CD4-positive, alpha-beta T cell treated with Interferon gamma for 1 hour (primary cell): ENCODE results near the gene LDLRAD4.

Experiments used
- DNase-seq: peaks from one replicate; pipeline ENCODE4 v3.0.0-alpha.2; 2020

Gene LDLRAD4

DNA sequence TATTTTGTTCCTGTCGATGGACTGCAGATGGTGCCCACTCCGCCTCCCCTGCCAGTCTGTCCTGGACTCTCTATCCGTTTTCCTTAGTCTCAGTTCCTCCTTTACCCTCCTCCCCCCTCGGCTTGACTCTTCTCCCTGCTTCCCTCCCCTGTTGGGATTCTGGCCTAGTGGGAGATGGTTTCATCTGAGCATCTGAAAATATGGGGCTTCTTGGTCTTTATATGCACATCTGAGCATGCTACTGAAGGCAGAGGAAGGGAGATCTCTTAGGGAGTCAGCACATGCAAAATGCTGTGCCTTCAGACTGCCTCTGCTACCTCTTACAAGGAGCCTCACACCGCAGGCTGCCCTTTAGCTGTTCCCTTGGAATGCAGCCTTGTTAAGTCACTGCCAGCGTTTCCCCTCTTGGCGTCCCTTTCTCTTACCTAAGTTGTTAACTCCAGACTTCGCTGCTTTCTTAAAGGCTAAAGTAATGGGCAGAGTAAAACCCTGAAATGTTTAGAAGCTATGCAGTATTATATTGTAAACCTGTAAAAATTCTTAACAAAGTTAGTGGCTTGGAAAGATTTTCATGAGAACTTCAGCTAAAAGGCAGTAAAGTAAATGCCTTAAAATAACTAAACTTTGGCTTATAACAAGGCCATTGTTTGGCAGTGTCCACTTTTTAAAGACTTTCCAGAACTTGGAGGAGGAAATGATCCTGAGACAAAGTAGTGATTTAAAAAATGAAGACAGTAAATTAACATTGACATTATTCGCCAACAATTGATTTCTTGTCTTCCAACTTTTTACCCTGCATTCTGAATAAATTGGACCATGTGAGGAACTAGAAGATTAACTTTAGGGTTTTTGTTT lies 49.8 kb downstream of the LDLRAD4 start:
- no peak for DNase-seq

DNA sequence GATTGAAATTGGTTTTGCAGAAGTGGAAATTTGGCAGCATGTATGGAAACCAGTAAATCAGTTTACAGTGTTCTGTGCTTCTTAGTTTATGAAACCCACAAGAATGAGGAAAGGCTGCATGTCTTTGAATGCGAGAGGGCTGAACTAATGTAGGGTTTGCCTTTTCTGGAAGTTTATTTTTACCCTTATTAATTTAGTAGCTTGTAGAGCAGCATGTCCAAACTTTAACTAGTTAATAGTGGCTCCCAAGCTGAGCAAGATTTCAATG lies 50.4 kb downstream of the LDLRAD4 start:
- no peak for DNase-seq

DNA sequence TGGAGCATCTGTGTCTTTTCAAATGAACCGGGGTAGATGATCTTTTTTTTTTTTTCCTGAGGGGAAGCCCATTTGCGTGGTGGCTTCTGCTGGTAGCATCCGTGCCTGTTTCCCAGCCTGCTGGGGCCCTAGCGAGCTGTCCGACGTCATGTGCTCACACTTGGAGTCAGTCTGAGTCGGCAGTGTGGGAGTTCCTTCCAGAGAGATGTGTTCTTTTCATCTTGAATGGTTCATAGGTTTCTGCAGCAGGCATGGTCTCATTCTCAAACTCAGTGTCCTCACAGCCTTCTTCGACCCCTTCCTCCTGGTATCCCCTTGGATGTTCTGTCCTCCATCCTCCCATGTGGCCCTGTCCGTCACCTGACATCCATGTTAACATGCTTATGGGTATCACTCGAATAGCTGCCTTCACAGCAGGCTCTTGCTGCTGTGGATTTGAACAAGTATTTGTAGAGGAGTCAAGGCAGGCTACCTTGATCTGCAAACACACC lies 51.0 kb downstream of the LDLRAD4 start:
- DNase-seq = no peak

DNA sequence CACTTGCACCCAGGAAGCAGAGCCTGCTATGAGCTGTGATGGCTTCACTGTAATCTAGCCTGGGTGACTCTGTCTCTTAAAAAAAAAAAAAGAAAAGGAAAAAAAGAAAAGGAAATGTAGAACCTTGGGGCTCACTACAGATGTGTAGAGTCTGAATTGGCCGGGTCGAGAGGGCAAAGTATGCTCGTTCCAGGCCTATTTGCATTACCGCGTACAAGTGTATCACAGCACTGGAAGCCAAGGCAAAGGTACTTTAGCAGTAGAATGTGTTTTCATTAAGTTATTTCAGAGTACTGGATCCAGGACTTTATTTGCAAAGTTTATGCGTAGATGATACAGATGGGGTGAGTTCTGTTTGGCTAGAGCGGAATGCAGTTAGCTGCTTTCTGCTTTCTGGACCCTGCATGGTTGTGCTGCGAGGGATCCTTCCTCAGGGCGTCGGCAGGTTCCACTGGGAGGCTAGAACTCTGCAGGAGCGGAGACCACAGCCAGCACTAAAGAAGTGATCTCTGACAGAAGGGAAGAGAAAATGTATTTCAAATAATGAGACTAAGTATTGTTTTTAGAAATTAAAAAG lies 51.8 kb downstream of the LDLRAD4 start:
- DNase-seq = no peak

DNA sequence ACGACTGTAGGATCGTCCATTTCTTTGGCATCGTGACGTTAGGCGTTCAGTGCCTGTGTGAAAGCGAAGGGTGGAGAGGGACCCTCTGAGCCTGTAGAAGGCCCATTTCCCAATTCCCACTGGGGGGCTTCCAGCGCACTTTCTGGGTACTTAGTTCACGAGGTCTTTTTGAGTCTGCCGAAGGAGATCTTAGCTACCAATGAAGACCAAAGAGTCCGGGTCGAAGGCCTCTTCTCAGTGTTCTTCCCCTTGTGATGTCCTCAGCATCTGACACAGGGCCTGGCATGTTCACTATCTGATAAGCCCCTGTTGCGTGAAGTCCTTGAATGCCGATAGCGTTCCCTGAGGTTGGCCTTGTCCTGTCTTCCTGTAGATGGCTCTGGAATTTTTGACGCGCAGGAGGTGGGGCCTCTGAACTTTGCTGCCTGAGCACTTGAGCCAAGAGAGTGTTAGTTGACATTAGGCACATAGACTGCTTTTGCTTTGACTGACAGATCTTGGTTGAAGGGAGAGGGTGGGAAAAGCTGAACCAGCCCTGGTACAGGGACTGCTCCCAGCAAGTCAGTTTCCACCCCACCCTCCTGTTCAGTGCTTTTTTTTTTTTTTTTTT lies 52.8 kb downstream of the LDLRAD4 start:
- no peak for DNase-seq

DNA sequence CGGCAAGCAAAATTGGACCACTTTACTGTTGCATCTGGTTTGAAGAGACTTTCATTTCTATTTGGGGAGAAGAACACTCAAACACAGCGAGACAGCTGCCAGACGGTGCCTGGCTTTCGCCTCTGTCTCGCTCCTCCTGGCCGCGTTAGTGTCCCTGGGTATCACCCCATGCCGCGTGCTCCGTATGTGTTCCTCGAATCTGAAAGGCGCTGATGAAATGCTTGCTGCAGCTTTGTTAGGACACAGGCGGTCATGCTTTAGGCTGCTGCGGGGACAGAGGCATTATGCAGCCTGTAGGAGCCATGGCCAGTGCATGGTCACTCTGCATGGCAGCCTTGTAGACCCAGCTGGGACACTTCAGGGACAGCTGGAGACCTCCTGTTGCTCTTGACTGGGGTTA lies 53.9 kb downstream of the LDLRAD4 start:
- DNase-seq = no peak

DNA sequence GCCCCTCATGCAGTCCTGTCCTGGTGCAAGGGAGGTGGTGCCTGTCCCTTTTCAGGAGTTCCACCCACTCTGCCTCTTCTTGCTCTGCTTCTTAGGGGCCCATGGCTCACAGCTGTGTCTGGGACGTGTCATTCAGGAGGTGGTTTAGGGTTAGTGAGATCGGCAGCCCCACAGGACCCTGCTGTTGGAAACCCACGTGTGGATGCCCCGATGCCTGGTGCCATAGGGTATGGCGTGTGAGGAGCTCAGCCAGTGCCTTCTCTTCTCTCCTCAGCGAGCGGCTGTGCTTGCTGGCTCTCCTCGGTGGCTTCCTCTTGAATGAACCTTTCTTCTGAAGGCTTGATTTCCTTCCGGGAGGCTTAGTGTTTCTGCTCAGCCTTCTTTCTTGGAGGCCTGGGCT lies 55.2 kb downstream of the LDLRAD4 start:
- no peak for DNase-seq

DNA sequence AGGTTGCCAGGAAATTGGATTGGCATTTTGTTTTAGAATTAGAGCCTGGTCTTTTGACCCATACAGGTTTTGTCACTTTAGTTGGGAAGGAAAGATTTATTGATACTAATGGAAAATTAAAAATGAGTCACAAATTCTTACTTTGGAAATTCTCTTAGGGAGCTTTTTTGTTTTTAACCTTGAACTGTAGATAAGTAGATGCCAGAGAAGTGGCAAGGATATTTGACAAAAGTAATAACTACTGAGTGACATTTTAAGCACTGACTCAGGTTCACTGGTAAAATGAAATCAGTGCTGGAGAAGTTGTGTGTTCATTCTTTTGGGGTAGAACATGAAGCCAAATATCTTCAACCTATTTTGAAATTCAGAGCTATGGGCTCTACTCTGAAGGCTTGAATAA lies 56.5 kb downstream of the LDLRAD4 start:
- no peak for DNase-seq

DNA sequence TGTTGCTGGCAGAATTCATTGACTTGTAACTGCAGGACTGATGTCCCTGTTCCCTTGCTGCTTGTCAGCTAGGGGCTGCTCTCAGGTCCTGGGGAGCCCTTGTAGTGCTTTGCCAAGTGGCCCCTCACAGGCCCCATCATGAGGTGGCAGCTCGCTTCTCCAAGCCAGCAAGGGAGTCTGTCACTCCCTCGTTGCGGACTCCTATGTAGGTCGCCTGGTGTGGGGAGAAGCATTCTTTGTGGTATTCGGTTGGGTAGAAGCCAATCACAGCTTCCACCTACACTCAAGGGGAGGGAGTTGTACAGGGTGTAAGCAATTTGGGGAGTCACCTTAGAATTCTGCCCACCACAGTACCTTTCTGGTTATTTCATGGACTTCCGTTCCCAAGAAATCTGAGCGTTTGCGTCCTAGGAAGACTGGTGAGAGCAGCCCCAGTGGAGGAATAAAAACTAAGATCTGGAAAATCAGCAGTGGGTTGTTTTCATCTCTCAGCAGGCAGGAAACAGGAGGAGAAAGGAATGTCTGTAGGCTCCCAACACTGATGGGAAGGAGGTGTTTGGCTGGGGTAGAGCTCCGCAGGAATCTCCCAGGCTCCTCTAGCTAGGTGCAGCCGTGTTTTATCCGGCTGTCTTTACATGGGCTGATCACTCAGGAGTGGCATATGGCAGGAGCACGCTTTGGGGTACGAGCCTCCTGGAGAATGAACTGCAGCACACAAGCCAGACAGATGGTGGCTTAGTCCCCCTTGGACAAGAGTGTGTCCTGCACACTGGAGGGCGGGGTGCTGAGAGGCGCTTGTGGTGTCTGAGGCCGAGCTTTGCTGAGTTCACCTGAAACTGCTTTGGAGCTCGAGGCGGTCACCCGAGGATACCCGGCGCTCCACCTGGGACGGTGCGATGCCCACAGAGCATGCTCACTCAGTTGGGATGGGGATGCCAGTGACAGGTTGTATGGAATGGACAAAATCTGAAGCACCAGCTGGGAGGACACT lies 58.3 kb downstream of the LDLRAD4 start:
- no peak for DNase-seq

DNA sequence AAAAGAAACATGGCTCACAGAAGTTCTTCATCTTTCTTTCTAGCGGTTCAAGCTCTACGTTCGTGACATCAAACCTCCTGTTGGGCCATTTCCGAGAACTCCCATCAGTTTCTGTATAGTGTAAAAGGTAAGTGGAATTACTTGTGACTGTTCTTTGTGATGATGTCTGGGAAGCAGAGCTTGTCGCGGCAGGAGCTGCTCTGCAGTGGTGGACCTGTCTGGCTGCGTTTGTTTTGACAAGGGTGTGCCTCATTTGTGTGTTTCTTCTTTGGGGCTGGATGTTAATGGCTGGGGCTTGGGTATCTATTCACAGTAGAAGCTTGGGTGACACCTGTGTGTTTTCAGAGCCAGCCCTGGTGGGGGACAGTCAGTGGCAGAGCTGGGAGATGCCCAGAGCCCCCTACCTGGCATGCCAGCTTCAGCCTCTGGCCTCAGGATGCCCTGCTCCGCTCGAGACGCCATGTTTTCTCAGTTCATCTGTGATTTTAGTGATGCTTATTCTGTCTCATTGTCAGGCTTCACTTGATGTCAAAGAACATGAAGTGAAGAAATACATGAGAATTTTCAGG lies 59.6 kb downstream of the LDLRAD4 start:
- DNase-seq = no peak

DNA sequence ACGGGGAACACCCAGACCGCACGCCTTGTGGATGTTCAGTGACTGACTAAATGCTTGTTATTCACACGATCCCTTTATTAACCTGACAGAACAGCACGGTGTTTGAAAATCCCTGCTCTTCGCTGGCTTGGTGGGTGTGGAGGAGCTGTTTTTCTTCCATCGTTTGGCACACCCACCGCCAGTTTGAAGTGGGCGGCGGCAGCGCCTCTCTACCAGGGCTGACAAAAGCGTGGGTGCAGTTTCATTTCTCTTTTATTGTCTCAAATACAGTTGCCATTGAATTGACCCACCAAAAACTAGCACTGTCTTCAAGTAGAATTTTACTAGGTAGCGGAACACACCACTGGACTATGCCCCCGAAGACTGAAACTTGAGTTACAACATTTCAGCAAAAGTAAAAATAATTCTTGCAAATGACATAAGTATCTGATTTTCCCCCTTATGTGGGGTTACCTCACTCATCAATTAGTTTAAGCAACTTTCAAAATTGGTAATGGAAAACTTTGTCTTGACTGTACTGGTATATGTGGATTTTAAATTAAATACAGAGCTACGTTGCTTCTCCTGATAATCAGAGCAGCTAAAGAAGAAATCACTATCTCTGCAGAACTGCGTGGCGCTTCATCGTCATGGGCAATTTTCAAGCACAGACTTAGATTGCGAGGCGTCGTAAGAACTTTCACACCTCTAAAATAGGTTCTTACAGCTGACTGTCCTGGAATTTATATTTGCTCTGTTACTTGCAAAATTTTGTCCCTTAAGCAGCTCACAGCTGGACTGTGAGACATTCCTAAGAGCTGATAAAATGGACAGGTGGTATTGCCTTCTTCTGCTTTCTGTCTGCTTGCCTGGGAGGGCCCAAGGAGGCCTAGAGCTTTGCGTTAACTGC lies 60.9 kb downstream of the LDLRAD4 start:
- DNase-seq = no peak

DNA sequence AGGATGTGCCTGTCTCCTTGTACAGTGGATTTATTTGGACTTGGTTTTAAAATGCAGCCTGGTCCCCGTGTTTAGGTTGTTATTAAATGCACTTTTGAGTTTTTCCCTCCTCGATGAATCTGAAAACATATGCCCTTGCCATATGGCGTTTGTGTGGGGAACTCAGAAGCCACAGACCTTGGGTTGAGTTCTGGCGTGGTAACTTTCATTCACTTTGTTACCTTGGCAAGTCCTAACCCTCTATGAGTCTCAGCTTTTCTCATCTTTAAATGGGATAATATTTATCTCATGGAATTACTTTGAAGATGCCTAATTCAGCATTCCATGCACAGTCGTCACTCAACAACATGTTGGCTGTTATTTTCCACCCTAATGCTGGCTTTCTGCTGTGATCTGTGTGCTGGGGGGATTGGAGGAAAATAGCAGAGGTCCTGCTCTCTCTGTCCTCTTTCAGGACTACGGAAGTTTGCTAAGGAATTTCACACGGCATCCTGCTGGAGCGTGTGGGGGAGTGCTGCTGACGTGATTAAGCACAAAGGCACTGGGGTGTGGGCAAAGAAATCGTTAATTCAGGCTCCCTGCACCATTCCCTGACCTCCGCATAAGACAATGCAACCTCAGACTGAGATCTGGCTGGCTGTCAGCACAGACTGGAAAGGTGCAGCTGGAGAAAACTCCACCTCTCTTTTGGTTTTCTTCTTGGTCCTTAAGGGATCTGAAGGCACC lies 61.7 kb downstream of the LDLRAD4 start:
- no peak for DNase-seq

DNA sequence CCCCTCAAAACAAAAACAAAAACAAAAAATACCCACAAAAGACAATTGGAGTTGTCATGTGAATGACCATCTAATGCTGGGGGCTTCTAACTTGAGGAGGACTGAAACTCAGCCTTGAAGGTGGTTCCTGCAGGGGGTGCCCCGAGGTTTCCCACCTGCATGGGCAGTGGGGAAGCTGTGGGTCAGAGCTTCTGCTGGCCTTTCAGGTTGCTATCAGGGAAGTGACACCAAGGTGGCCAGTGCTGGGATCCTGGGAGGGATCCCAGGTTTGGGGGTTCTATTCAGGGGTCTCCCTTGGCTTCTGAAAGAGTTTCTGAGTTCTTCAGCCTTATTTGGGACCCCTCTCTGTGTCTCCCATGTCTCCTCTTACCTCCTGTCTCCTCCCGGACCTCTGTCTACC lies 62.8 kb downstream of the LDLRAD4 start:
- DNase-seq = no peak

DNA sequence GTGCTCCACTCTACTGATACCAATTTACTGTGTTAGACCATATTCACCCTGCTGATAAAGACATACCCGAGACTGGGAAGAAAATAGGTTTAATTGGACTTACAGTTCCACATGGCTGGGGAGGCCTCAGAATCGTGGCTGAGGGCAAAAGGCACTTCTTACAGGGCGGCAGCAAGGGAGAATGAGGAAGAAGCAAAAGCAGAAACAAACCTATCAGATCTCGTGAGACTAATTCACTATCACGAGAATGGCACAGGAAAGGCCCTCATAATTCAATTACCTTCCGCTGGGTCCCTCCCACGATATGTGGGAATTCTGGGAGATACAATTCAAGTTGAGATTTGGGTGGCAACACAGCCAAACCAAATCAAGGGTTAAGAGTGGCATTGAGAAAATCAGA lies 65.2 kb downstream of the LDLRAD4 start:
- DNase-seq = no peak

DNA sequence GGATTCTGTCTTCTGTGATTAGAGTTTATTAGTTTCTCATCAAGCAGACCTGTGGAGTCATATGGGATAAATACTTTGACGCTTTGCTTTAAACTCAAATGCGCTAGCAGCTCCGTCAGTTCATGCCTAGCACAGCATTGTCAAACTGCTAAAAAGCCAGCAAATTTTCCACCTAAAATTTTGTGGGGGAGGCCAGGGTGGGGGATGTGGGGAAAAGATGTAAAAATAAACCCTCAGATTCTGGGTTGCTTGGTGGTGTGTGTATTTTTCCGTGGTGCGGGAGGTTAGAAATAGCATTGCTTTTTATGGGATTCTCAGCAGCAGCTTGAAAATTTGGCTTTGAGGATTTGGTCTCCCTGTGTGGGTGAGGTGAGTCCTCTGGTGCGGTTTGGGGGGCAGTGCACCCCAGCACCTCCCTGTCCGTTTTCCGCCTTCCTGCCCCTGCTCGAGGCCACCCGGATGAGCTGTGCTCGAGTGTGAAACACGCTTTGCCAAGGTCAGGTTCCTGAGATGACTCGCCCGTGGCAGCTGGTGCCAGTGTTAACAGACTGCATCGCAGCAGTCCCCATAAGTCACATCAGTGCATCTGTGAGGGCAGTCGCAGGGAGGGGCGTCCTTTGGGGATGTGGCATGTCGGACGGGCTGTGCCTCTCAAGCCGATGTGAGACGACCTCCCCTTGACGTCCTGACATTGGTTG lies 65.9 kb downstream of the LDLRAD4 start:
- no peak for DNase-seq

DNA sequence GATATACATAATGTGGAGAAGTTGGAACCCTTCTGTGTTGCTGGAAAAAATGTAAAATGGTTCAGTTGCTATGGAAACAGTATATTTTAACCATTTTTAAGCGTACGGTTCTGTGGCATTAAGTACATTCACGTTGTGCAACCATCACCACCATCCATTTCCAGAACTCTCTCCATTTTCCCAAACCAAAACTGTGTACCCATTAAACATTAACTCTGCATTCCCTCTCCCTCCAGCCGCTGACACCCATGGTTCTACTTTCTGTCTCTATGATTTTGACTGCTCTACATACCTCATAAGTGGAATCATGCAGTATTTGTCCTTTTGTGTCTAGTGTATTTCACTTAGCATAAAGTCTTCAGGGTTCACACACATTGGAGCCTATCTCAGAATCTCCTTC lies 67.3 kb downstream of the LDLRAD4 start:
- no peak for DNase-seq

DNA sequence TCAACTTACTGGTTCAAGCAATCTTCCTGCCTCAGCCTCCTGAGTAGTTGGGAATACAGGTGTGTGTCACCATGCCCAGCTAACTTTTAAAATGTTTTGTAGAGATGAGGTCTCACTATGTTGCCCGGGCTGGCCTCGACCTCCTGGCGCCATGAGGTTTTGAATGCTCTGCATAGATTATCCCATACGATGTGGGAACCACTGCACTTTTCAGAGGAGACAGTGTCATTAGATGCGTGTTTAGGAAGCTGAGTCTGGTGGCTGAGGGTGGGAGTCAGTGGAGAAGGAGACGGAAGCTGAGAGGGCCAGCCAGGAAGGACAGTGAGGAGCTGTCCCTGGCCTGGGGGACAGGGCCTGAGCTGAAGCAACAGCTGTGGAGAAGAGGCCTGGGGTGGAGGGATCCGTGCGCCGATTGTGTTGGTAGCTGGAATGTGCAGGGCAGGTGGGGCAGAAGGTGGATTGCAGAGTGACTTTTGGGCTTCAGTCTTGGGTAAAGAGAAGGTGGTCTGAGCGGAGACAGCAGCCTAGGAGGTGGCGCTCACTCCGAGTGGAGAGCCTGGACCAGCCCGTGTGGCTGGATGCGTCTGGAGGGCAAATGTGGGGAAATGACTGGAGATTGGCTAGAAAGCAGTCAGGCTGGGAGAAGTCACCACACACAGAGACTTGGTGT lies 68.0 kb downstream of the LDLRAD4 start:
- DNase-seq = no peak

DNA sequence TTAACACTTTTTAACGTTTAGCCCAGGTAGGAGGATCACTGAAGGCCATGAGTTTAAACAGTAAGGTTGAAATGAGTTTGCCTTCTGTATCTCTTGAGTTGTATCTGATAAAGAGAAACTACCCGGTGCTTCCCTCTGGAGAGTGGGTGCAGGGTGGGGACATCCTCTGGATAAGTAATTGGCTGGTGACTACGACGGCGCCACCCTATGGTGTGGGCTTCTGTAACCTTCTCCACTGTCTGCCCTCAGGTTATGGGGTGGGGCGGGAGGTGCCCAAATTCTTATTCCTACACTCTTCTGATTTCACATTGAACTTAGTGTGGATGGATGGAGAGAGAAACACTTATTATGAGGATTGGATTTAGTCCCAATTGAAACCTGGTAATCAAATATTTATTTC lies 68.8 kb downstream of the LDLRAD4 start:
- DNase-seq = no peak

DNA sequence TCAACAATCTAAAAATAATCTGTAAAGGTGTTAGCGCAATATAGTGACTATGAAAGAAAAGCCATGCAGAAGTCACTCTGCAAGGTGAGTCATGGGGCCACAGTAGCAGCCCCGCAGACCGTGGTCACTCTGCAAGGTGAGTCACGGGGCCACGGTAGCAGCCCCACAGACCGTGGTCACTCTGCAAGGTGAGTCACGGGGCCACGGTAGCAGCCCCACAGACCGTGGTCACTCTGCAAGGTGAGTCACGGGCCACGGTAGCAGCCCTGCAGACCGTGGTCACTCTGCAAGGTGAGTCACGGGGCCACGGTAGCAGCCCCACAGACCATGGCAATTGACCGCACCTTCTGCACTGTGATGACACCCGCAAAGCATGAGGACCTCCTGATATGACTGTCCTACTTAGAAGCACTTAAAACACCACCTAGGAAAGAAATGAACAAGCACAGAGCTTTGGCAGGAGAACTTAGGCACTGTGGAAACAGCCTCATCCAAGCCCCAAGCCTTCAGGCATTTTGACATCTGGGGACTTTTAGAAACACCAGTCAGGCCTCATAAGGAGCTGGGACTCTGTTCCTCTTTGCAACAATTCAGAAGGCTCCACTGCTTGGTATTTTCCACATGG lies 70.1 kb downstream of the LDLRAD4 start:
- no peak for DNase-seq
